ENCODE data around the gene NEIL1. TPM values are rescaled to one million over a fixed set of nuclear protein-coding genes. Genes with fewer than 3 reads are reported as not detected.

The NEIL1 gene
- total and polyA plus RNA-seq, 2 of the 8 experiments (the other 6 are each of a cell fraction or from before 2014, with no cell fraction given) = 10.4 to 10.9 TPM

GRCh38 chr15:75367913-75368688 is 21.3 kb downstream of the NEIL1 start, which contains the start of gene MAN2C1 (continued):
- TF ChIP-seq E2F6 (IDR thresholded peaks at IDR 0.05) (peak; percentile 45; the same call in 1 of the 2 replicates), HDAC6 (IDR thresholded peaks at IDR 0.05; ENCODE audit: low read depth, low read length) (no peak), TAF7 (optimal IDR thresholded peaks at IDR 0.05; ENCODE audit: borderline replicate concordance, low read depth, low read length) (peak; percentile 88), SAP30 (IDR thresholded peaks at IDR 0.05; ENCODE audit: insufficient read depth, insufficient replicate concordance, low read length) (no peak), CHD2 (IDR thresholded peaks at IDR 0.05; ENCODE audit: low read length) (peak; percentile 55; the same call in 1 of the 2 replicates), SP1 (IDR thresholded peaks at IDR 0.05; ENCODE audit: low read depth, low read length) (0 out of 2 replicates have a peak, but pooled peaks have one; percentile 19), BACH1 (IDR thresholded peaks at IDR 0.05; ENCODE audit: low read length) (peak; percentile 93), SRF (IDR thresholded peaks at IDR 0.05; ENCODE audit: low read depth, low read length) (peak; percentile 51; the same call in 1 of the 2 replicates), RFX5 (IDR thresholded peaks at IDR 0.05; ENCODE audit: borderline replicate concordance, low read depth, low read length) (no peak), EZH2 (IDR thresholded peaks at IDR 0.05; ENCODE audit: low read depth, low read length, severe bottlenecking) (no peak), FOSL1 (IDR thresholded peaks at IDR 0.05; ENCODE audit: insufficient read depth, low read depth, low read length) (no peak), GABPA (IDR thresholded peaks at IDR 0.05; ENCODE audit: borderline replicate concordance, insufficient read depth, low read length) (peak; percentile 99), SUZ12 (IDR thresholded peaks at IDR 0.05; ENCODE audit: low read length) (no peak), RXRA (IDR thresholded peaks at IDR 0.05; ENCODE audit: insufficient read depth, low read depth, low read length) (no peak), BRCA1 (IDR thresholded peaks at IDR 0.05; ENCODE audit: low read depth, low read length) (peak; percentile 36; the same call in 1 of the 2 replicates), POLR2AphosphoS5 (IDR thresholded peaks at IDR 0.05; ENCODE audit: low read depth, low read length) (peak; percentile 74), RBBP5 (IDR thresholded peaks at IDR 0.05; ENCODE audit: borderline replicate concordance, low read depth, low read length) (no peak), YY1 (IDR thresholded peaks at IDR 0.05; ENCODE audit: low read depth, low read length) (peak; percentile 95), JUND (IDR thresholded peaks at IDR 0.05; ENCODE audit: low read length) (0 out of 2 replicates have a peak, but pooled peaks have one; percentile 24), NRF1 (IDR thresholded peaks at IDR 0.05; ENCODE audit: low read depth, low read length) (0 out of 2 replicates have a peak, but pooled peaks have one; percentile 5), TCF12 (IDR thresholded peaks at IDR 0.05; ENCODE audit: low read depth, low read length) (peak; percentile 61), TBP (IDR thresholded peaks at IDR 0.05; ENCODE audit: low read depth, low read length) (peak; percentile 89)
- TF ChIP-seq, protein P1, sequence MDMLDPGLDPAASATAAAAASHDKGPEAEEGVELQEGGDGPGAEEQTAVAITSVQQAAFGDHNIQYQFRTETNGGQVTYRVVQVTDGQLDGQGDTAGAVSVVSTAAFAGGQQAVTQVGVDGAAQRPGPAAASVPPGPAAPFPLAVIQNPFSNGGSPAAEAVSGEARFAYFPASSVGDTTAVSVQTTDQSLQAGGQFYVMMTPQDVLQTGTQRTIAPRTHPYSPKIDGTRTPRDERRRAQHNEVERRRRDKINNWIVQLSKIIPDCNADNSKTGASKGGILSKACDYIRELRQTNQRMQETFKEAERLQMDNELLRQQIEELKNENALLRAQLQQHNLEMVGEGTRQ (IDR thresholded peaks at IDR 0.05; ENCODE audit: low read length) = no peak
